Placental pericyte (primary cell): ENCODE data around the gene EIF5. TPM values are rescaled to one million over a fixed set of nuclear protein-coding genes. Genes with fewer than 3 reads are reported as not detected.
A peak's percentile ranks its signal among the peaks of the same experiment; 100 is the strongest.

Experiments
- small RNA-seq: library from RNA; depleted of rRNA; stranded (forward); fragments of <200 nt; gene quantifications from one replicate; pipeline ENCODE3, GENCODE V24; 2012; ENCODE audit warnings: low replicate concordance
- total RNA-seq: library from RNA; depleted of rRNA; stranded (reverse); fragments of >200 nt; gene quantifications from 2 replicates; pipeline ENCODE4 v1.2.3, GENCODE V29; 2012

Gene EIF5
- total RNA-seq = 230 and 308 TPM in 2 replicates

GRCh38 chr14:103333754-103334643 is at the start of gene EIF5:
EIF5 (plus strand) TSS chr14:103334237; CDS start chr14:103335861, 1,624 bp downstream.

DNA sequence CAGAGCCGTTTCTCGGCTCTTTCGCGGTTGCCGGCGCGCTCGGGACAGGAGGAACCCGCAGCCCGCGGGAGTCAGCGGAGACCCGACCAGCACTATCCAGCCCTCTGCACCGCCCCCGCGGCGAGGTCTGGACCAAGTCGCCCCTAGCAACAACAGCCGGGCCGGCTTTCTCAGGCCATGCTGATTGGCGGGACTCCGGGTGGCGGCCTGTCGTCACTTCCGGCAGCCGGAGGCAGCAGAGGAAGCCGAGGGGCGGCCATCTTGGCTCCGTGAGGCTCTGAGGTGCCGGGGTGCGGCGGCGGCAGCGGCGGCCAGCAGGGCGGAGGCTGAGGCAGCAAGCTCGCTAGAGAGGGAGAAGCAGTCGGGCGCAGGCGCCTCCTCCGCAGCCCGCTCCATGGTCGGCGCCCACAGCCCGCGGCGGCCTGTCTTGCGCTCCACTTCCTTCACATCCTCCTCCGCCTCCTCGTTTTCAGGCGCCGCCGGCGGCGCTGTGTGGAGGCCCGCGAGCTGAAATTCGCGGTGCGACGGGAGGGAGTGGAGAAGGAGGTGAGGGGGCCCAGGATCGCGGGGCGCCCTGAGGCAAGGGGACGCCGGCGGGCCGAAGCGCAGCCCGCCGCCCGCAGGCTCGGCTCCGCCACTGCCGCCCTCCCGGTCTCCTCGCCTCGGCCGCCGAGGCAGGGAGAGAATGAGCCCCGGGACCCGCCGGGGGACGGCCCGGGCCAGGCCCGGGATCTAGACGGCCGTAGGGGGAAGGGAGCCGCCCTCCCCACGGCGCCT is 51.3 kb downstream of the EIF5 start, which contains the start of gene MARK3:
MARK3 (plus strand) TSS at position 264 of the 777 bp plus-strand sequence. CDS start 615 bp downstream, outside the sequence.

Small RNA genes lying within 50 kb of the gene (small RNA-seq; reads per million reads assigned to genes)
- 1,574 reads per million, percentile 100 among the genes with 10 or more reads in this experiment for gene SNORA28

Other genes starting within 250 kb of the EIF5 start
- 0.86 and 2.4 TPM in 2 replicates for gene EXOC3L4, start 239.5 kb upstream of the EIF5 start, total RNA-seq
- 69.7 and 89.5 TPM in 2 replicates for gene TNFAIP2, start 210.8 kb upstream of the EIF5 start, total RNA-seq
- 105 and 133 TPM in 2 replicates for gene MARK3, start 51.2 kb downstream of the EIF5 start, total RNA-seq
- gene CKB, start 188.6 kb downstream of the EIF5 start, total RNA-seq = 5.3 and 7.0 TPM in 2 replicates
- gene TRMT61A, start 195.0 kb downstream of the EIF5 start, total RNA-seq = 12.7 and 15.6 TPM in 2 replicates
- 23.6 and 35.8 TPM in 2 replicates for gene BAG5, start 228.4 kb downstream of the EIF5 start, total RNA-seq
- gene COA8, start 228.7 kb downstream of the EIF5 start, total RNA-seq = 12.0 and 18.2 TPM in 2 replicates